NCI-H524 treated with DMSO at 0.1 percent for 48 hours (cell line): ENCODE results near the gene NLGN3.
A peak's percentile ranks its signal among the peaks of the same experiment; 100 is the strongest.
"Not testable (repeated sequence)": the region's sequence is repeated elsewhere in the genome, so short reads cannot be mapped to it uniquely, and the experiment has no call there.

Experiments used
- DNase-seq: peaks from one replicate; lab custom pipeline; 2025; lab: John Stamatoyannopoulos, UW

NLGN3 gene

DNA sequence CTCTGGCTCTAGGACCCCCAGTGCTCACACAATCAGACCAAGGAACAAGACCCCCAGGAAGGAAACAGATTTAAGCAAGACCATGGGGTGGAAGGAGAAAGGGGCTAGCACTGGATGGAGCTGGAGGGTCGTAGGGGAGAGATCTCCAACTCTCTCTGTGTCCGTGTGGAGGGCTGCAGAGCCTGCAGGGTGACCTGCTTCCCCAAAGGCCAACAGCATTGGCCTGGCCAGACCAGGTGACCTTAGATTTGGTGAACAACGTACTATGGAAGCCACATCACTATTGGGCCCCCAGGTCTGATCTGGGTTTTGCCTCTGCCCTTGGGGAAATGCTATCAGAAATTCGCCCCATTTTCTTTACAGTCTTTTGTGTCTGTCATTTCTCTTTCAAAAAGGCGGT, 26.0 kb downstream of the NLGN3 start:
- DNase-seq, result no peak

DNA sequence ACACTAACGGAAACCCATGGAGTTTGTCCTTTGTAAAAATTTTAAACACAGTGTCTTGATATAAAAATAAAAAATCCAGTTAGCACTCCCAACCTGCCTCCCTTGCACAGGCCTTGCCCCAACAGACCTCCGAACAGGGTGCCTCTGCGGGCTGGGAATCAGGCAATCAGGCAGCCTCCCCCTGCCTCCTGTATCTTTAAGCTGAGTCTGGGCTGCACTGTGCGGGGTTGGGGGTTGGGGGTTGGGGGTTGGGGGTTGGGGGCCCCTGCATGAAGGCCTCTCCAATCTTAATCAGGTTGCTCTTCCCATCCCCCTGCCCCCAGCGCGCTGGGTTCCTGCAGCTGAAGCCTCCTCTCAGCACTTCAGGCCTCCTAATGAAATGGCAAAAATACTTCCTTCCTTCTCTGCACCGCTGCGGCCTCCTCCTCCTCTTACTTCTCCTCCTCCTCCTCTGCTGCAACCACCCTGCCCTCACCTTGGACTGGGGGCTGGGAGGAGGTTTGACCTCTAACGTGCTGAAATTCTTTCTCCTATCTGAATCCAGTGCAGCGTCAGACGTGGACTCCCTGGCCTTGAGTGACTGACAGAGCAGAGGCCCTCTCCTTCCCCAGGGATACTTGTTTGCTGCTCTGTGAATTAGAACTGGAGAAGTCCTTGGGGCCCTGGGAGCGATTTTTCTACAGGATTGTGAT, 26.6 kb downstream of the NLGN3 start:
- no peak for DNase-seq

DNA sequence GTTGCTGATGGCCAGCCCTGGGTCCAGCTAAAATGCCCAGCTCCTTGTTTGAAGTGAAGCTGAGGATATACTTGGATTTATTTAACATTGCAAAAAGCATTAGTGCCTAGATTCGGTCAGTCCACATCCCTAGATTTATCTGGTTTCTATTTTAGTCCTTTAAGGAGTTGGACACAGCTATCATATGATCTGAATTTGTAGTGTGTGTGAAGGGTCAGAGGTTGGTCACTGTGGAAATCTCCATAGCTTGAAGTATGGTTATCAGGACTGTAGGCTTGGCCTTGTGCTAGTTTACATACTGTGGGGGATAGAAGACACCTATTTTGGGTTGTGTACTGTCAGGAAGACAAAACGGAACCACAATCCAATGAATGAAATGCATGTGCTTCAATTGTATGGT, 28.8 kb downstream of the NLGN3 start:
- DNase-seq, result no peak

DNA sequence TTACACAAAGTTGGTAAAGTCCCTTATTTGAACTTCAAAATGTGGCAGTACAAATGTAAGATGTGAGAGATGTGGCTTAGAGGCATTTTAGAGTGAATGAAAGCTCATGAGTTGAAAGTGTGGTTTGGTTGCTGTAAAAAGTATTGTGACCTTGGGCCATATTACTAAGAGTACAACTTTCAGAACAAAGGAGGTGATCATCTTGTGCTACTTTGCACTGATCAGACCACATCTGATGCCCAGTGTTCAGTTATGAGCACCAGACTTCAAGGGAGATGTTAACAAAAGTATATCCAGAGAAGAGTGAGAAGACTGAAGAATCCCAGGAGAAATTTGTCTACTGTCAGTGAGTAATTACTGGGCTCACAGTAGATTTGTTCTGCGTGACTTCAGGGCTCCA, 30.2 kb downstream of the NLGN3 start:
- DNase-seq, result no peak

DNA sequence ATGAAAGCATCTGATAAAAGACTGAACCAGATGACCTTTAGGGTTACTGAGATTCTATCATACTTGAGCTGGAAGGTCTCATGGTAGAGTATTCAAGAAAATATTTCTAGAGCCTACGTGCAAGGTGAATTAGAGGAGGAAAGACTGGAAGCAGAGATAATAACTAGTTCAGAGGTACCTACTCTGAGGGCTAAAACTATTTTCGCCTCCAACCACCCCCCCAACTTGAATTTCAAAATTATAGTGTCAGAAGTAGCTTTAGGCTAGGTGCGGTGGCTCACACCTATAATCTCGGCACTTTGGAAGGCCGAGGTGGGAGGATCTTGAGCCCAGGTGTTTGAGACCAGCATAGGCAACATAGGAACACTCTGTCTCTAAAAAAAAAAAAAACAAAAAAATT, 30.9 kb downstream of the NLGN3 start:
- DNase-seq, result no peak

DNA sequence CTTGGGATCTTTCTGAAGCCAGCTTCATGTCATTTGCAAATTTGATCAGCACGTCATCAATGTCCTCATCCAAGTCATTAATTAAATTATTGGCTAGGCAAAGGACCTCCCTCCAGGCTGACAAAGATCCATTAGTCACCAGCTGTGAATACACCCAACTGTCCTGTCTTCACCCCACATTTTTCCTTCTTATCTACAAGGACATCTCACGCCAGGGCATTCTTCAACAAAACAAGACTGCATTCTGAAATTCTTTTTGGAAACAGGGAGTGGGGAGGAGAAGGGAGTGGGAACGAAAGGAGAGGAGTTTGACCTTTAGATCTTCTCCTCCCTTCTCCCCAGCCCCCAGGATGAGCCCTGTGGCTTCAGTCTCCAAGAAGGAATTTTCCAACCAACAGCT, 32.7 kb downstream of the NLGN3 start:
- no peak for DNase-seq

DNA sequence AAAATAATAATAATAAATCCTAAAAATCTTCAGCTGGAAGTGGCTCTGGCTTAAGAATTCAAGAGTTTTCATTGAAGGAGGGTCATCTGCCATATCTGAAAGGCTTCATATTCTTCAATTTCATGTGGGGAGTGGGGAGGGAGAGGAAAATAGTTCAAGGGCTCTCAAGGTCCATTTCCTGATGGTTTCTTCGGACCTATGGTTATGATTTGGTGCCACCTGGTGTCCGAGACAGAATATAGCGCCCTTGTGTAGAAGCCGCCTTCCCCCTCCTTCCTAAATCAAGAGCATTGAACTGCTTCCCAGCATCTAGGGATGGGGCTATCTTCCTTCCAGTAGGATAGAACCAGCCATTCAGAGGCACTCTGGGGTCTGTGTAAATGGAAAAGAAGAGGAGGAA, 34.3 kb downstream of the NLGN3 start:
- DNase-seq, result peak; percentile 22

DNA sequence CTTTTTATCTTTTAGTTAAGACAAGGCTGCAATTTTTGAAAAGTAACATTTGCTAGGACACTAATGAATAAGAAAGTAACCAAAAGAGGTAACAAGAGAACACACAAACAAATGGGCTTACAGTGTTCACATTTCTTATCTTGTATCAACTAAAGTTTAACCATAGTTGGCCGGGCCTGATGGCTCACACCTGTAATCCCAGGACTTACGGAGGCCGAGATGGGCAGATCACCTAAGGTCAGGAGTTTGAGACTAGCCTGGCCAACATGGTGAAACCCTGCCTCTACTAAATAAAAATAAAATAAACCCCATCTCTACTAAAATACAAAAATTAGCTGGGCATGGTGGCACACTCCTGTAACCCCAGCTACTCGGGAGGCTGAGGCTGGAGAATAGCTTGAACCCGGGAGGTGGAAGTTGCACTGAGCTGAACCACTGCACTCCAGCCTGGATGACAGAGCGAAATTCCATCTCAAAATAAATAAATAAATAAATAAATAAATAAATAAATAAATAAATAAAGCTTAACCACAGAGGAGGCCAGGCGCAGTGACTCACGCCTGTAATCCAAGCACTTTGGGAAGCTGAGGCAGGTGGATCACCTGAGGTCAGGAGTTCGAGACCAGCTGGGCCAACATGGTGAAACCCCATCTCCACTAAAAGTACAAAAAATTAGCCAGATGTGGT, 36.1 kb downstream of the NLGN3 start:
- DNase-seq, result not testable (repeated sequence)

DNA sequence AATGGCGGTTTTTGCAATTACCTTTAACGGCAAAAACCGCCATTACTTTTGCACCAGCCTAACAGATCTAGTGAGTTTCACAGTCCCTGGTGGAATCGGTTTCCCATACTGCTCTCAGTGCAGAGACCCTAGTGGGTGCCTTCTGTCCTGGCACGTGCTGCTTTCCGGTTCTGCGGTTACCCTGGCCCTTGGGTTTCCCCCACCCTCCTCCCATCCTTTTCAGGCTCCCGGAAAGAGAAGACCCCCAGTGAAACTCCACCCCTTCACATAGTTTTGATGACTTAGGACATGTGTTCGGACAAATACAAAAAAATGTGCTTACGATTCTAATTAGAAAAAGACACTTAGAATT, 36.9 kb downstream of the NLGN3 start:
- DNase-seq, result no peak

DNA sequence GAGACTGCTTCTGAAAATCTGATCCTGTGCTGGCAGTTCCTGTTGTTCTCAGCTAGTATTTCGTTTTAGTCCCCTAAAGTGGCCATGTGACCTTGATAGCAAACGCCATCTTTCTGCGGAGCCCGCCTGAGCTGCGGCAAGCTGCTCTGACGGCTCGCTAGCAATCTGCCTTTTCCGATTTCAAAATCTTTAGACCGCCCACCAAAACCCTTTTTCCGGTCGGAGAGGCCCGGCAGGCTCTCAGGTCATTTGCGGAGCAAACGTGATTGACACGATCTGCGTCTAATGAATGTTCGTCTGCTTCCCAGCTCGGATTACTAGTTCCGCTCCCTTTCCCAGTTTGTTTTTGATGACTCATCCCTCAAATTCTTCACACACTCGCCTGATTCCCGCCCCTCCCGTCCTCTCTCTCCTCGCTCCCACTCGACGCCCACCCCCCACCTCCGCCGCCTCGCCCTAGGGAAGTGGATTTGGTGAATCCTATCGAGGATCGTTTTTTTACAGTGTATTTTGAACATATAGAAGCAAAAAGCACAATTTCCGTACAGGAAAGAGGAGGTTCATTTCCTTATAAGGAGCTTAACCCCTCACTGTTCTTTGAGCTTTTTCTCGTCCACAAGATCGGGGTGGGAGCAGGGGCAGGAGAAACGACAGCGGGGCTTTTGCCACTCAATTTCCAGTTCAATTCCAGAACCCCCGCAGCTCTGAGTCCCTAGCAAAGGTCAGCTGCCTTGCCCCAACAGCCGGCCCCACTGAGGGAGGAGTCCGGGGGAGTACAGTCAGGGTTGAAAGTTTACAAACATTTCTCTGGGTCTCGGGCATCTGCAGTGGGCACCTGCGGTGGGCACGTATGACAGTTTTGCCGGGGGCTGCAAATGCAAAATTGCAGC, 37.5 kb downstream of the NLGN3 start:
- DNase-seq, result peak; percentile 95

DNA sequence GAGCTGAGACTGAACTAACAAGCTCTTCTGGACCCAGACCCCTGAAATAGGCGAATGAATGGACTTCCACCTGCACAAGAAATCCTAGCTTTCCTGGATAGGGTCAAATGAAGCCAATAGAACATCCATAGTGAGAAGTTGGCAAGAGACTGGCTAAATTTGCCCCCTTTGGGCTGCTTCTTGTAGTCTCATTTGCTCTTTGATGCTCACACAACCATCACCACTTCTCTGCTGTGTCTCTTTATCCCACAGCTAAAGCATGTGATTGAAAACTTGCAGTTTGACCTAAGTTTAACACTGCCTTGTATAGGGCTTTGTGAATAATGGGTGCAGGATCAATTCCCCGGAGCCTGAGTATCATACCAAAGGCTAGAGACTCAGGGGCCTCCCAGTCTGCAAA, 38.2 kb downstream of the NLGN3 start:
- no peak for DNase-seq

DNA sequence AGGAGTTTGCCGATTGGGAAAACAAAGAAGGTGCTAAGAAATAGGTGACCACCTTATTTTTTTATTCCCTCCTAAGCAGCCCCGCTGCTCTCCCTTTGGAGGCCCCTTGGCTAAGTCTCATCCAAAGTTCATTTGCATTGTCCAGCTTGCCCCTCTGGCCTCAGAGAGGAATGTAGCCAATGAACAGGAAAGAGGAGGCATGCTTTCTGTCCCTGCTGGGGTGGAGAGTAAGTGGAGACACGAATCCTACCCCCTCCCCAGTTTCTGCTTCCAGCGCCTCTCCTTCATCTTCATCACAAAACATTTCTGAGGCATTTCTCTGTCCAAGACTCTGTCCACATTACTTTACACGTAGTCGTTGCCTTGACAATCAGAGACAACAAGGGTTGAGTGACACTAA, 38.7 kb downstream of the NLGN3 start:
- no peak for DNase-seq

DNA sequence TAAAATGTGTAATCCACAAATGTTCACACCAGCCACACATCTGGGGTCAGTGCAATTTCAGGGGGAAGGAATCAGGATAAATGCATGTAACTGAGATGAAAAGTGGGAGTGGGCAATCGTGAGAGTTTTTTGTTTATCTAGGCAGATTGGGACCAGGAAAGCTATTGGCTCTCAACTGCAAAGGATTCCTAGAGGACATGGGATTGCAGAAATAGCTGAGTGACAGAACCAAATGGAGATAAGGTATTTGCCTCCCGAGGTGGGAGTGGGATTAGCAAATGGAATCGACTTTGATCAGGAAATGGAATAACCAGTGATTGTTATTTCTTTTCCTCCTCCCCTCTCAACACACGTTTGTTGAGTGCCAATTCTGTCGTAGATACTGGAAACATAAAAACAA, 39.5 kb downstream of the NLGN3 start:
- no peak for DNase-seq

DNA sequence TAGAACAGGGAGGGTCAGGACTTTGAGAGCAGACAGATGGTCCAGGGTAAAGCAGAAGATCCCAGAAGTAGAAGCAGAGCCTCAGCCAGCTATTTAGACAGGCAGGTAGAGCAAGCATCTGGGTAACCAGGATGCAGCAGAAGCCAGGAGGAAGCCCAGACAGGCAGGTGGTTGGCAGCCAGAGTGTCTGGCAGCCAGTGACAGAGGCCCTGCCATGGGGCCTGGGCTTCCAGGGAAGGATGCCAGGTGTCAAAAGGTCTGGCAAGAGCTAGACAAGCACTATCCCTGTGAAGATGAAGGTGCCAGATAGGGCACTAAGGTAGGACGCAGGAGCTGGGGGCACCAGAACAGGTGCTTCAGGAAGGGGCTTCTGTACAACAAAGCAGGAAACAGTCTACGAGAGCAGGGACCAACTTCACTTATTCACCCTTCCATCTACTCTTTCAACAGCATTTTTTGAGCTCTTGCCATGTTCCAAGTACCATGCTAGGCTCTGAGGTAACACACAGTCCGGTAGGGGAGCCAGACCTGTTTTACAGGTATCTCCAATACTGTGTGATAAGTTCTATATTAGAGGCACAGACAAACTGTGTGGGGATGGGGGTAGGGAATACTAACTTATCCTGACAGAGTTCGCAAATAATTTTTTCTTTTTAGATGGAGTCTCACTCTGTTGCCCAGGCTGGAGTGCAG, 40.3 kb downstream of the NLGN3 start:
- DNase-seq, result no peak

DNA sequence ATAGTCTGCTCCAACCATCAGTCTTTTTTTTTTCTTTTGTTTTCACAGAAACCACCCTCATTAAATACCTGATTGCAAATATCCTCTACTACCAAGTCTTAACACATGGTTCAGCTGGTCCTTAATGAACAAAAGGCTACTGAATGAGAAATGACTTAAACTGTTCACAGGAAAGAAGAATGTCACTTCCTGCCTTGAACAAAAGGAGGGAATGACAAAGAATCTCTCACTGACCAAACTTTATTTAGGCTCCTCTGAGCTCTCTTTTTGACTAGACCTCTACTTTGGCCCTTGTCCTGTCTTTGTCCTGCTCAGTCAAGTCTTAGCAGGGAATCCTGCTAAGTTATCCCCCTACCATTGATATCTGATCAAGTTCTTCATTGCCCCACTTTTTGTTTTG, 46.6 kb downstream of the NLGN3 start:
- DNase-seq, result no peak

DNA sequence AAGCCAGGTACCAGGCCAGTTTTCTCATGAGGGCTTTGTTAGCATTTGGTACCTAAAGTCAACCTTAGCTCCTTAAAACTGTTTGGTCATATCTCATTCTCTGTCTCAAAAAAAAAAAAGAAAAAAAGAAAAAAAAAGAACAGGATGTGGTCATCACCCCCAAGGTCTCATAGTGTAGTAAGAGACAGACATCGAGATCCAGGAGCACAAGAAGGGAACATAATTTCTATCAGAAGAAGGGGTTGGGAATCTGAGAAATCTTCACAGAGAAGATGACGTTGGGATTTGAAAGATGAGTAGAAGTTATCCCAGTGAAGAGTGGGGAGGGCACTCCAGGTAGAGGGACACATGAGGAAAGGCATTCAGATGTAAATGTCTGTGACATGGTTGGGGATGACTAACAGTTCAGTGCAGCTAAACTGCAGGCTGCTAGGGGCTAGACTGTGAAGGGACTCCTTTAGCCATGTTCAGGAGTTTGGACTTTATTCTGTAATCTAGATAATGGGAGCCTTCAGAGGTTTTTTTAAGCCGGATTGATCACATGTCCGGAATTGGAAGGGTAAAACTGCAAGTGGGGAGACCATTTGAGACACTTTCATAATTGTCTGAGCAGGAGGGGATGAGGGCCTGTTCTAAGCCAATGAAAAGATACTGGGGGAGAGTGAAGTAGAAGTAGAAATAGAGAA, 51.5 kb downstream of the NLGN3 start:
- DNase-seq, result no peak

DNA sequence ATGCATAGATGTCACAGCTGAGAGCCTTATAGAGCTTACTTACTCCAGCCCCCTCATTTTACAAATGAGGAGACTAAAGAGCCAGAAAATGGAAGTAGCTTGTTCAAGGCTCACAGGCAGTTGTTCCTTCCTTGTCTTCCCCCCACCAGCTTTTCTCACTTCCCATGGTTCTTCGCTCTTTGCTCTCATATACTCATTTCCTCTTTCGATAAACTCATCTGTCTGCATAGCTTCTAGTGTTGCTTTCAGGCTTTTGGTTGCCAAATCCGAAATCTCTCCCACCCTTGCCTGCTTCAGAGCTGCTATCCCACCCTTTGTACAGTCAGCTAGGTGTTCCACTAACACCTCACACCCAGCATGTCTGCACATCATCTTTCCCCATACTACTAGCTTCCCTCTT, 53.4 kb downstream of the NLGN3 start:
- no peak for DNase-seq

DNA sequence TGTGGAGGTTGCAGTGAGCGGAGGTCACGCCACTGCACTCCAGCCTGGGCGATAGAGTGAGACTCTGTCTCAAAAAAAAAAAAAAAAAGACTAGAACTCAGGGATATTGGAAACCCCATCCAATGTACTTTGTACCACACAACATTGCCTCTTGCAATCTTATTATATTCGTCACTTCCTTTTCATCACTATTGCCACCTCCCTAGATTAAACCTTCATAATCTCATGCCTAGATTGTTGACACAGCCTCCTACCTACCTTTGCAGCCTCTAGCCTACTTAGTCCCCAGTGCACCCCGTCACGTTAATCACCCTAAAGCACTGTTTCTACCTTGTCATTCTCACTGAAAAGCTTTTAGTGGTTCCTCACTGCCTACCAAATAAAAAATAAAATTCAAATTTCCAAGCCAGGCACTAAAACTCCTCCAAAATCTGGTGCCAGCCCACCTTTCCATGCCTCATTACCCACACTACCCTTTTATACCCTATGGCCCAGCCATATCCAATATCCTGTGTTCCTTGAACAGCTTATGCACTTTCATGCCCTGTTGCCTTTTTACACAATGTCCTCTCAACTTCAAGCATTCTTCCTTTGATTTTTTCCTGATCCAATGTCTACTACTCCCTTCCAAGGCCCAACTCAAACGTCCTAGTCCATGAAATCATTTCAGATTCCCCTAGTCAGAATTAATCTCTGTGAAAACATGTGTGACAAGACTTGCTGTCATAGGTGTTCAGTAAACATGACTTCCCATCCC, 54.8 kb downstream of the NLGN3 start:
- DNase-seq, result no peak

DNA sequence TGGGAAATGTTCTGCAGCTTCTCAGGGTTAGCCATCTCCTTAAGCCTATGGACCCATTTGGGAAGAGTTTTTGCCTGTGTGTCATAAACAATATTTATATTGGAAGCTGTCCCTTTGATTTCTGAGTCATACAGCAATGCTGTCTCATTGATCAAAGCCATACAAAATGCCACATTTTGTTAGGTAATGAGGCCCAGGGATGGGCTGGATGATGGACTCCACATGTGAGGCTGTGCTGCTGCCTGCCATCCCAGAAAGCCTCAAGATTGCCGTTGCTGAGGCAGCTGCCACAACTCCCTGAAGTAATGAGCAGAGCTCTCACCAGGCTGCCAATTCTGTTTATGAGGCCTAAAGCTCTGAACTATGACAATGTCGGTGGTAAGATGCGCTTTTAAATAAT, 66.2 kb downstream of the NLGN3 start:
- no peak for DNase-seq

DNA sequence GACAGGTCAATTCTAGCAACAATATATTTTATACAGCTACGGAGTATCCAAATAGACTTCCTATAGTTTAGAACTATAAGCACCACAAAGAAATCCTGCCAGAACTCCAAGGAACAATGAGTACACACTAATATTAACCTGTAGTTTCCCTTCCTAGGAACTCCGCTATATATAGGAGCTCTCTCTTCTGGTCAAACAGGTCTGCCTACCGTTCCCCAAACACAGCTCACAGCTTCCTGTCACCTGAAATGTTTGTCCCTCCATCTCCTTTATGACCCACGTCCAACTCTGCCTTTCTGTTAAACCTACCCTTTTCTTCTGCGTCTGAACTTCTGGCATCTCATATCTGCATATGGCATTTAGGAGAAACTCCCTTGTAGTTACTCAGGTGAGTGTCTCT, 67.9 kb downstream of the NLGN3 start:
- DNase-seq, result no peak

DNA sequence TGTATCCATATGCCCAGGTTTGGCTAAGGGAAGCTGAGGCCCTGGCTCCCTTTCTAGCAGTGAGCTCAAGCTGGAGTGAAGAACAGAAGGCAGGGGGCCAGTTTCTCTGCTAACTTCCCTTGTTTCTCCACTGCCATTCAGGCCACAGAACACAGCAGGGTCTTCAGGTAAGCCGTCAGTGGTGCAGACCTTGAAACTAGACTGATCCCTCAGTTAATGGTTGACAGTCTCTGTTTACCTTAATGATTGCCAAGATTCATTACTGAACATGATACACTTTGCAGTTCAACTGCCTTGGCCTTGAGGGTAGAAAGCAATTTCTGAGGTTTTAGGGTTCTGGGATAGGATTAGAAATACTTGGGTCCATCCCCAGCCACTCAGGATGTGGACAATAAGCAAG, 69.5 kb downstream of the NLGN3 start:
- DNase-seq, result no peak
